Neuronal stem cell (in vitro differentiated cells): Measurements from ENCODE around the gene GAK.
A peak's percentile ranks its signal among the peaks of the same experiment; 100 is the strongest.
"Not testable (repeated sequence)": the region's sequence is repeated elsewhere in the genome, so short reads cannot be mapped to it uniquely, and the experiment has no call there.

Experiments used
- DNase-seq: peaks from one replicate; pipeline ENCODE4 v3.0.0-alpha.2; 2013; ENCODE audit warnings: low spot score
- H2AFZ ChIP-seq: one replicate; pipeline ENCODE4 v1.6.1; 2013; ENCODE audit warnings: mild to moderate bottlenecking, low read length, inconsistent platforms
- H2AK5ac ChIP-seq: 2 replicates; pipeline ENCODE4 v1.6.1; 2013; ENCODE audit warnings: low read depth, mild to moderate bottlenecking, inconsistent platforms, low read length, moderate library complexity, mixed read lengths
- H2BK120ac ChIP-seq: 2 replicates; pipeline ENCODE4 v1.6.1; 2013; ENCODE audit warnings: low read depth, mild to moderate bottlenecking, inconsistent platforms, low read length, moderate library complexity, mixed read lengths
- H2BK12ac ChIP-seq: one replicate; pipeline ENCODE4 v1.6.1; 2013; ENCODE audit warnings: low read length, inconsistent platforms
- H2BK15ac ChIP-seq: 2 replicates; pipeline ENCODE4 v1.6.1; 2013; ENCODE audit warnings: mild to moderate bottlenecking, low read length, inconsistent platforms, mixed read lengths
- H2BK5ac ChIP-seq: one replicate; pipeline ENCODE4 v1.6.1; 2013; ENCODE audit warnings: inconsistent platforms, mild to moderate bottlenecking, low read length, moderate library complexity
- H3K14ac ChIP-seq: one replicate; pipeline ENCODE4 v1.6.1; 2013; ENCODE audit warnings: low read length, inconsistent platforms
- H3K18ac ChIP-seq: 2 replicates; pipeline ENCODE4 v1.6.1; 2013; ENCODE audit warnings: low read length, inconsistent platforms
- H3K23ac ChIP-seq: 2 replicates; pipeline ENCODE4 v1.6.1; 2013; ENCODE audit warnings: low read depth, mild to moderate bottlenecking, mixed read lengths, low read length, inconsistent platforms; ENCODE audit not compliant: poor library complexity
- H3K27ac ChIP-seq: replicated peaks from 3 replicates; pipeline ENCODE4 v1.5.1; 2013; ENCODE audit warnings: low read length, inconsistent platforms
- H3K27me3 ChIP-seq, 3 experiments: 2 replicates each; pipeline ENCODE4 v1.6.1; 2013; ENCODE audit warnings: low read length in 3 of 3, mild to moderate bottlenecking in 2 of 3, inconsistent platforms in 1 of 3, low read depth in 1 of 3, mixed read lengths in 1 of 3, moderate library complexity in 1 of 3; ENCODE audit not compliant: control insufficient read depth in 3 of 3, insufficient read depth in 3 of 3
- H3K36me3 ChIP-seq, 2 donors: replicated peaks in 1 of 2; 2 replicates each; pipeline ENCODE4 v1.6.1; 2013; ENCODE audit warnings: low read length in 2 of 2; ENCODE audit not compliant: control insufficient read depth in 2 of 2, insufficient read depth in 2 of 2
- H3K4ac ChIP-seq: 2 replicates; pipeline ENCODE4 v1.6.1; 2013; ENCODE audit warnings: inconsistent platforms, mild to moderate bottlenecking, low read length, moderate library complexity
- H3K4me1 ChIP-seq, 2 donors: 1 replicate in 1 of 2; 2 replicates in 1 of 2; pipeline ENCODE4 v1.6.1; 2013; ENCODE audit warnings: low read length in 2 of 2, low read depth in 1 of 2; ENCODE audit not compliant: control insufficient read depth in 2 of 2, insufficient read depth in 1 of 2
- H3K4me2 ChIP-seq: one replicate; pipeline ENCODE4 v1.6.1; 2013; ENCODE audit warnings: mild to moderate bottlenecking, low read length, inconsistent platforms; ENCODE audit not compliant: insufficient read depth, poor library complexity, severe bottlenecking
- H3K4me3 ChIP-seq, 2 donors: 2 replicates each; pipeline ENCODE4 v1.5.1; 2013; ENCODE audit warnings: low read length in 2 of 2, mild to moderate bottlenecking in 2 of 2, inconsistent platforms in 1 of 2, moderate library complexity in 1 of 2
- H3K79me1 ChIP-seq: one replicate; pipeline ENCODE4 v1.6.1; 2013; ENCODE audit warnings: low read depth, mild to moderate bottlenecking, inconsistent platforms, low read length, moderate library complexity
- H3K9ac ChIP-seq: one replicate; pipeline ENCODE4 v1.6.1; 2013; ENCODE audit warnings: mild to moderate bottlenecking, low read depth, low read length, inconsistent platforms; ENCODE audit not compliant: poor library complexity
- H3K9me3 ChIP-seq, 2 donors: replicated peaks in 1 of 2; 2 replicates each; pipeline versions ENCODE3 to v1.6.1; 2013; ENCODE audit warnings: low read length in 2 of 2, mild to moderate bottlenecking in 2 of 2, inconsistent platforms in 1 of 2, low read depth in 1 of 2, mixed read lengths in 1 of 2, moderate library complexity in 1 of 2; ENCODE audit not compliant: control insufficient read depth in 2 of 2, insufficient read depth in 1 of 2
- H4K8ac ChIP-seq: one replicate; pipeline ENCODE4 v1.6.1; 2013; ENCODE audit warnings: low read depth, mild to moderate bottlenecking, inconsistent platforms, low read length, moderate library complexity
- H4K91ac ChIP-seq: one replicate; pipeline ENCODE4 v1.6.1; 2013; ENCODE audit warnings: low read length, low read depth, mild to moderate bottlenecking, inconsistent platforms; ENCODE audit not compliant: poor library complexity
- WGBS, 2 donors: extraction: QIAGEN DNeasy Blood & Tissue Kit; methylation state at CpG; one replicate each; pipeline ENCODE4 v1.1.7; 2013; ENCODE audit warnings: missing lambda C conversion rate in 2 of 2, mixed read lengths in 1 of 2; ENCODE audit not compliant: insufficient read length in 2 of 2, insufficient replicate concordance in 1 of 2; ENCODE audit errors: extremely low coverage in 2 of 2; 5-methylcytosine and 5-hydroxymethylcytosine counted together

GAK gene

DNA sequence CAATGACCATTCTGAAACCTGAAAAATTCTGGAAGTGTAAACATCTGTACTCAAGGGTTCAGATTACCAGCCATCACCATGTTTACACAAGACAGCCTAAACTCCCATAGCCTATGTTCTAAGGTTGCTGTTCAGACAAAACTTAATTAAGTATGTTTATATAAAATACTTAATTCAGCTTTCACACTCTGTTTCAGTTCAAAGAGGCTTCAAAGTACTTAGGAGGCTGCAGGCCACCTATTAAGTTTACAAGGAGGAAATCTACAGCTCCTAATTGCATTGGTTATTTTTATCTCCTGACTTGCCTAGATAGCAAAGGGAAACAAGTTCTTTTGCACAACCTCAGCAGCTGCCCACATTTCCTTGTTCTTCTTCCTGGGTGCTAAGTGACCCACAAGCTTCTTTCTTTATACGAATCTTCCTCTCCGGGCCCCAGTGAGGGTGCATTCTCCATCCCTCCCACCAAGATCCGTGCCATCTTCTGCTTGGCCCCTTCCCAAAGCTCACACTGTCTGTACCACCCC lies 2.0 kb downstream of the GAK start:
- Histone ChIP-seq H3K23ac (no peak overlapping the region), H3K27me3 (no peaks in the 10 kb centered on the region), H3K14ac (no peak overlapping the region), H4K91ac (no peak overlapping the region), H2AFZ (no peak overlapping the region), H3K4me3 (peak overlapping the region in 1 of 2 donors; percentile 98), H3K36me3 (no peaks in the 10 kb centered on the region), H2AK5ac (no peak overlapping the region), H2BK15ac (no peak overlapping the region), H3K4me2 (no peak overlapping the region), H2BK5ac (no peak overlapping the region), H3K27ac (no peak overlapping the region), H3K9me3 (peaks cover 0 to 2% of the 10 kb centered on the region in 2 donors), H3K9ac (no peak overlapping the region), H2BK120ac (no peak overlapping the region), H3K18ac (no peak overlapping the region), H2BK12ac (no peak overlapping the region), H3K79me1 (peaks cover 24% of the 10 kb centered on the region), H3K4ac (no peak overlapping the region), H4K8ac (no peak overlapping the region), H3K4me1 (peaks cover 8 to 10% of the 10 kb centered on the region in 2 donors)
- DNase-seq = no peak
- no CpG with 5 or more reads among the region's 3 CpGs for WGBS, 2 donors

DNA sequence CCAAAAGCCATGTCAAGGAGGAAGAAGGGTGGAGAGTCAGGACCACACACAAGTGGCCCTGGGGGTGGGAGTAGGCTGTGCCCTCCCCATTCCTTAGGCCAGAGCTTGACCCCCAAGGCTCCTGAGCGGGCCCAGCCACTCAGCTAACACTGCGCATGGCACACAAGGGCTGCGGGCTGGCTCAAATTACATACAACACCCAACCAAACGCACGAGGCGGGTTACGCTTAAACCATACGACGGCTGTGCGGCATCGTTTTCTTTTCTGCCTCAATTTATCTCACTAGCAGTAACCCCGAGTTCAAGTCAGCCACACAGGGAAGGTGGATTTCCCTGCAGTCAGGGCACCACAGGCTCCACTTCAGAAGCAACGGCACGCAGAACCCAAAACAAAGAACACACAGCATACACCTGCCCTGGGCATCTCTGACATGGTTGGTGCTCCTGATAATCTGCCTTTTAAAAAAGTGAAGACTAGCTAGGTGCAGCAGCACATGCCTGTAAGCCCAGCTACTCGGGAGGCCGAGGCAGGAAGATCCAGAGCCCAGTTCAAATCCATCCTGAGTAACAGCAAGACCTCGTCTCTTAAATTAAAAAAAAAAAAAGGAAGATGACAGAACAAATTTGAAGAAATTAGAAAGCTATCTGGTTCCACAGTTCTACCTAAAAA lies 2.9 kb downstream of the GAK start:
- H3K14ac ChIP-seq = no peak overlapping the region
- peaks cover 24% of the 10 kb centered on the region for H3K79me1 ChIP-seq
- no peak overlapping the region for H2AK5ac ChIP-seq
- H3K9ac ChIP-seq = no peak overlapping the region
- no peak for DNase-seq
- peaks cover 0 to 2% of the 10 kb centered on the region in 2 donors for H3K9me3 ChIP-seq
- no peak overlapping the region for H2BK15ac ChIP-seq
- no peak overlapping the region for H2BK12ac ChIP-seq
- no peak overlapping the region for H2BK120ac ChIP-seq
- H2BK5ac ChIP-seq = no peak overlapping the region
- no peak overlapping the region for H3K4ac ChIP-seq
- H3K36me3 ChIP-seq = no peaks in the 10 kb centered on the region
- no peak overlapping the region for H3K4me2 ChIP-seq
- H4K8ac ChIP-seq = no peak overlapping the region
- no peak overlapping the region for H4K91ac ChIP-seq
- peak overlapping the region in 1 of 2 donors; percentile 29 for H3K4me3 ChIP-seq
- H2AFZ ChIP-seq = no peak overlapping the region
- no peak overlapping the region for H3K27ac ChIP-seq
- no peak overlapping the region for H3K23ac ChIP-seq
- WGBS, 2 donors = no CpG with 5 or more reads among the region's 17 CpGs
- peaks cover 8 to 10% of the 10 kb centered on the region in 2 donors for H3K4me1 ChIP-seq
- H3K27me3 ChIP-seq = no peaks in the 10 kb centered on the region
- H3K18ac ChIP-seq = no peak overlapping the region

DNA sequence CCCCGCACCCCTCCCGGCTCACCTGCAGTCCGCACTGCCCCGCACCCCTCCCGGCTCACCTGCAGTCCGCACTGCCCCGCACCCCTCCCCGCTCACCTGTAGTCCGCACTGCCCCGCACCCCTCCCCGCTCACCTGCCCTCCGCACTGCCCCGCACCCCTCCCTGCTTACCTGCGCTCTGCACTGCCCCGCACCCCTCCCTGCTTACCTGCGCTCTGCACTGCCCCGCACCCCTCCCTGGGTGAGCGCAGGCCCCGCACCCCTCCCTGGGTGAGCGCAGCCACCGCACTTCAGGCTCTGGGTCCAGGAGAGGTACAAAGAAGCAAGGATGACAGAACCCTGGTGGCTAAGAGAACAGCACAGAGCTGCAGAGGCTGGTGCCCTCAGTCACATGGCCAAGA lies 4.5 kb downstream of the GAK start:
- not testable (repeated sequence) for H3K9me3 ChIP-seq, H2BK12ac ChIP-seq, H2BK120ac ChIP-seq, H3K4ac ChIP-seq, H2BK15ac ChIP-seq, H3K4me1 ChIP-seq, H2AFZ ChIP-seq, H3K27me3 ChIP-seq, H3K4me2 ChIP-seq, H3K9ac ChIP-seq, H3K4me3 ChIP-seq, DNase-seq, H3K18ac ChIP-seq, H3K14ac ChIP-seq, H2AK5ac ChIP-seq, H2BK5ac ChIP-seq, H3K23ac ChIP-seq, H3K27ac ChIP-seq, H4K91ac ChIP-seq, H3K36me3 ChIP-seq
- Histone ChIP-seq H4K8ac (peak overlapping the region; percentile 86), H3K79me1 (peaks cover 28% of the 10 kb centered on the region)
- no CpG with 5 or more reads among the region's 21 CpGs for WGBS, 2 donors

DNA sequence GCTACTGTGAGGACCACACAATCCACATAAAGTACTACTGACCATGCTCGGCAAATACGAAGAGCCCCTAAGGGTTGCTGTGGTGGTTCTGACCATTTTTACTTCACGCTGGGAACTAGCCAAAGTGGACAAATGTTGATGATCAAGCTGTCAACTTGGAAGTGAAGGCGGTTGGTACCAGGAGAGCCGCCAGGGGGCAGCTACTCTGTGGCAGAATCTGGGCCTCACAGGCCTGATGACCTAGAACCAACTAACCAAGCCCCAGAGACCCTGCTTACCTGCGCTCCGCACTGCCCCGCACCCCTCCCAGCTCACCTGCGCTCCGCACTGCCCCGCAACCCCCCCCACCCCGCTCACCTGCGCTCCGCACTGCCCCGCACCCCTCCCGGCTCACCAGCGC lies 5.6 kb downstream of the GAK start:
- H3K79me1 ChIP-seq = peaks cover 23% of the 10 kb centered on the region
- H3K27me3 ChIP-seq = no peaks in the 10 kb centered on the region
- H3K4ac ChIP-seq = no peak overlapping the region
- no peak overlapping the region for H2BK120ac ChIP-seq
- H2AK5ac ChIP-seq = no peak overlapping the region
- no peak overlapping the region for H3K14ac ChIP-seq
- DNase-seq = peak; percentile 30
- no peak overlapping the region for H3K9ac ChIP-seq
- no peak overlapping the region for H2BK15ac ChIP-seq
- no peak overlapping the region for H3K4me2 ChIP-seq
- H3K36me3 ChIP-seq = peaks cover 0 to 9% of the 10 kb centered on the region in 2 donors
- no peak overlapping the region for H4K8ac ChIP-seq
- H3K27ac ChIP-seq = no peak overlapping the region
- H3K4me1 ChIP-seq = peaks cover 8% of the 10 kb centered on the region in 2 donors
- no peak overlapping the region for H3K18ac ChIP-seq
- no peak overlapping the region for H2BK12ac ChIP-seq
- H4K91ac ChIP-seq = no peak overlapping the region
- H2AFZ ChIP-seq = no peak overlapping the region
- WGBS, 2 donors = no CpG with 5 or more reads among the region's 17 CpGs
- H2BK5ac ChIP-seq = no peak overlapping the region
- H3K4me3 ChIP-seq = no peak overlapping the region
- no peak overlapping the region for H3K23ac ChIP-seq
- peaks cover 0 to 2% of the 10 kb centered on the region in 2 donors for H3K9me3 ChIP-seq
